Calu3 (cell line): ENCODE measurements around the gene CUL4A. TPM values are rescaled to one million over a fixed set of nuclear protein-coding genes. Genes with fewer than 3 reads are reported as not detected.
A peak's percentile ranks its signal among the peaks of the same experiment; 100 is the strongest.

Source experiments
- BruUV-seq: library from RNA; stranded (reverse); fragments of 400-500 nt; replicated peaks from 2 replicates; lab custom pipeline; 2021; lab: Mats Ljungman, UMichigan
- CTCF ChIA-PET: fragments of 300-600 bp; sonication (Branson Sonifier 250); formaldehyde crosslinking; loops from one replicate; lab custom pipeline; 2022; ENCODE audit warnings: antibody characterized with exemption; lab: Charles Lee
- DNase-seq: peaks from one replicate; pipeline ENCODE4 v3.0.0; 2022
- H3K27ac Mint-ChIP-seq: one replicate; pipeline ENCODE4 v1.8.0; 2022; ENCODE audit warnings: mixed read lengths; ENCODE audit not compliant: unreplicated experiment
- H3K27me3 Mint-ChIP-seq: one replicate; pipeline ENCODE4 v1.8.0; 2022; ENCODE audit warnings: mixed read lengths; ENCODE audit not compliant: unreplicated experiment
- H3K36me3 Mint-ChIP-seq: one replicate; pipeline ENCODE4 v1.8.0; 2022; ENCODE audit warnings: mild to moderate bottlenecking, moderate library complexity, mixed read lengths; ENCODE audit not compliant: insufficient read depth, unreplicated experiment
- H3K4me1 Mint-ChIP-seq: one replicate; pipeline ENCODE4 v1.8.0; 2022; ENCODE audit warnings: mild to moderate bottlenecking, low read depth, mixed read lengths; ENCODE audit not compliant: unreplicated experiment
- H3K4me3 Mint-ChIP-seq: one replicate; pipeline ENCODE4 v1.8.0; 2022; ENCODE audit warnings: mild to moderate bottlenecking, low read depth, moderate library complexity, mixed read lengths; ENCODE audit not compliant: unreplicated experiment
- H3K9me3 Mint-ChIP-seq: one replicate; pipeline ENCODE4 v1.8.0; 2022; ENCODE audit warnings: low read depth, mixed read lengths; ENCODE audit not compliant: unreplicated experiment
- intact Hi-C: fragments of 100-400 bp; cut with micrococcal nuclease; formaldehyde crosslinking; loops from one replicate; pipeline ENCODE4 v1.10.0; 2022; ENCODE audit not compliant: unreplicated experiment
- total RNA-seq: library from RNA; stranded (reverse); gene quantifications from 2 replicates; pipeline ENCODE4 v1.2.3, GENCODE V29; 2022
- TF ChIP-seq, protein P1 (sequence below): fragments of 200-600 bp; IDR thresholded peaks from one replicate; pipeline ENCODE4 v1.8.0; 2022; ENCODE audit warnings: antibody characterized with exemption; ENCODE audit not compliant: unreplicated experiment

Gene CUL4A
- total RNA-seq, 1 experiment from 2014 or later, result 32.1 TPM

DNA sequence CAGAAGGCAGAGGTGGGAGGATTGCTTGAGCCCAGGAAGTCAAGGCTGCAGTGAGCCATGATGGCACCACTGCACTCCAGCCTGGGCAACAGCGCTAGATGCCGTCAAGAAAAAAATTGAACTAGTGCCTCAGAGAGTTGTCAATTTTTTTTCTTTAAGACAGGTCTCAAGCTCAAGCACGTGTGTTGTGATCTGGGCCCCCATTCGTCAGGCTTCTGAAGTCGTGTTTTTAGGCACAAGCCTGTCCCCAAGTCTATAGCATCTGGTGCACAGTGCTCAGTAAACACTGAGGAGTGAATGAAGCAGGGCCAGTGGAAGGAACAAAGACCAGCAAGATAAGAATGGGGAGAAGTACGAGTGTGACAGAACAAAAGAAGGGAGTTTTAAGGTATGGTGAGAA, 63.9 kb downstream of the CUL4A start:
- no peak for DNase-seq
- BruUV-seq, result no TSS peak
- TF ChIP-seq, protein P1, sequence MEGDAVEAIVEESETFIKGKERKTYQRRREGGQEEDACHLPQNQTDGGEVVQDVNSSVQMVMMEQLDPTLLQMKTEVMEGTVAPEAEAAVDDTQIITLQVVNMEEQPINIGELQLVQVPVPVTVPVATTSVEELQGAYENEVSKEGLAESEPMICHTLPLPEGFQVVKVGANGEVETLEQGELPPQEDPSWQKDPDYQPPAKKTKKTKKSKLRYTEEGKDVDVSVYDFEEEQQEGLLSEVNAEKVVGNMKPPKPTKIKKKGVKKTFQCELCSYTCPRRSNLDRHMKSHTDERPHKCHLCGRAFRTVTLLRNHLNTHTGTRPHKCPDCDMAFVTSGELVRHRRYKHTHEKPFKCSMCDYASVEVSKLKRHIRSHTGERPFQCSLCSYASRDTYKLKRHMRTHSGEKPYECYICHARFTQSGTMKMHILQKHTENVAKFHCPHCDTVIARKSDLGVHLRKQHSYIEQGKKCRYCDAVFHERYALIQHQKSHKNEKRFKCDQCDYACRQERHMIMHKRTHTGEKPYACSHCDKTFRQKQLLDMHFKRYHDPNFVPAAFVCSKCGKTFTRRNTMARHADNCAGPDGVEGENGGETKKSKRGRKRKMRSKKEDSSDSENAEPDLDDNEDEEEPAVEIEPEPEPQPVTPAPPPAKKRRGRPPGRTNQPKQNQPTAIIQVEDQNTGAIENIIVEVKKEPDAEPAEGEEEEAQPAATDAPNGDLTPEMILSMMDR, result no peak
- Mint-ChIP-seq H3K27me3 (no peaks in the 10 kb centered on the region), H3K9me3 (no peaks in the 10 kb centered on the region), H3K4me1 (peaks cover 6% of the 10 kb centered on the region), H3K36me3 (no peaks in the 10 kb centered on the region), H3K27ac (no peak overlapping the region), H3K4me3 (no peak overlapping the region)
- intact Hi-C loops, result no loop called here
- CTCF ChIA-PET, result no interaction called here

DNA sequence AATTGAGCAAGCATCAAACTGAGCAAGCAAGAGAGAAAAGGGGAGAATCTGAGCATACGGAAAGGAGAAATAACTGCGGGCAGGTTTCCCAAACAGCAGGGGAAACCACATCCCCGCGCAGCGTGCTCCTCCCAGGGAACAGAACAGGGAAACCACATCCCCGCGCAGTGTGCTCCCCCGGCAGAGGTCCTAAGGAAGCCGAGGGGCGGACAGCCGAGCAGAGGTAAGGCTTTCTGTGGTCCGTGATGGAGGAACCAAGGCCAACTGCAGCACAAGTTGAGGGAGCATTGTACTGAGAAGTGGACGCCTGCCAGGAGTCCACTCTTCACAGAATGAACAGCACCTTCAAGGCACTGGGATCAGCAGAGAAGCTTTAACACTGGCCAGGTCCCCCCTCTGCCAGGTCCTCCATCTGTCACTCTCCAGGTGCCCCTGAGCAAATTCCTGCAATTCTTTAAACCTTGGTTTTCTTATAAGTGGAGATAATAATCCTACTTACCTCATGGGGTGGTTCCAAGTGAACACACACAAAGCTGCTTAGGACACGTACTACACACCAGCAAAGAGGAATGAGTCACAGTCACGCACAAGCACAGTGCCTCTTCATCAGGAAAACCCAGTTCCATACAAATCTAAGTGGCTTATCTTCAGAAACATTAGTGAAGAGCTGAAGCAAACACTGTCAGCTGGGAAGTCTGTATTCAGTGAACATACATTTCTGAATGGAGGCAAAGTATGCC, 64.6 kb downstream of the CUL4A start:
- H3K27ac Mint-ChIP-seq, result no peak overlapping the region
- TF ChIP-seq, protein P1, result no peak

DNA sequence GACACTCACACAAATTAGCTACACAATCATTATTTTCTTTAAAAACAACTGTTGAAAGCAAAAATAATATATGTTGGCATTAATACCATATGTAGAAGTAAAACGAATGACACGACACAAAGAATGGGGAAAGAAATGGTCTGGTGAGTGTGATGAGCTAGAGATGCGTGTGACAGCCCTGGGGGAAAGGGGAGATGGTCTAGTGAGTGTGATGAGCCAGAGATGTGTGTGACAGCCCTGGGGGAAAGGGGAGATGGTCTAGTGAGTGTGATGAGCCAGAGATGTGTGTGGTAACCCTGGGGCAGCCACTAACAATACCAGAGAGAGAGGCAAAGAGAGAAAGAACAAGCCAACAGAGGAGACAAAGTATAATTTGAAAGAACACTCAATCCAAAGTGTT, 65.3 kb downstream of the CUL4A start:
- CTCF ChIA-PET, result no interaction called here
- no peaks in the 10 kb centered on the region for H3K9me3 Mint-ChIP-seq
- TF ChIP-seq, protein P1, result no peak
- H3K27ac Mint-ChIP-seq, result no peak overlapping the region
- H3K4me3 Mint-ChIP-seq, result no peak overlapping the region
- no peaks in the 10 kb centered on the region for H3K36me3 Mint-ChIP-seq
- H3K27me3 Mint-ChIP-seq, result no peaks in the 10 kb centered on the region
- intact Hi-C loops, result loop anchor here (1.0 to 5.0 kb wide), 2 partner anchors 99 to 178 kb away; partner anchors contain the start of gene ADPRHL1
- peaks cover 6% of the 10 kb centered on the region for H3K4me1 Mint-ChIP-seq
- BruUV-seq, result no TSS peak
- DNase-seq, result no peak

More for the DNA sequence above, 64.6 kb downstream of the CUL4A start:
- peaks cover 6% of the 10 kb centered on the region for H3K4me1 Mint-ChIP-seq
- no peak overlapping the region for H3K4me3 Mint-ChIP-seq
- H3K9me3 Mint-ChIP-seq, result no peaks in the 10 kb centered on the region
- no peaks in the 10 kb centered on the region for H3K27me3 Mint-ChIP-seq
- intact Hi-C loops, result no loop called here
- H3K36me3 Mint-ChIP-seq, result no peaks in the 10 kb centered on the region
- no TSS peak for BruUV-seq
- CTCF ChIA-PET, result no interaction called here
- DNase-seq, result no peak

DNA sequence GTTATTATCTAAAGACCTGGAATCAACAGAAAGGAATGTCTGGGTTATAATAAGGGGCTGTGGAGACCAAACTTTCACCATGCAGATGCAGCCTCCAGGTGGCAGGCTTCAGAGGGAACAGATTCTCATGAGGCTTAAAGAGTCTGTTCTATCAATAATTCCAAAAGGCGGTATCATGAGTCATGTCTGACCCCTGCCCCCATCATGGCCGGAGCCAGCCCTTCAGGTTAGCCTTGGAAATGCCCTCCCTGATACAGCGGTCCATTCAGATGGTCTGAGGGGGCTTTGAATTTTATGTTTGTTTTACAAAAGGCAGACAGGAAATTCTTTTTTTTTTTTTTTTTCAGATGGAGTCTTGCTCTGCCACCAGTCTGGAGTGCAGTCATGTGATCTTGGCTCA, 66.0 kb downstream of the CUL4A start:
- Mint-ChIP-seq H3K9me3 (no peaks in the 10 kb centered on the region), H3K27me3 (no peaks in the 10 kb centered on the region), H3K4me3 (no peak overlapping the region), H3K27ac (no peak overlapping the region), H3K4me1 (peaks cover 6% of the 10 kb centered on the region), H3K36me3 (no peaks in the 10 kb centered on the region)
- intact Hi-C loops, result loop anchor here (1.0 to 5.0 kb wide), 2 partner anchors 98 to 177 kb away; partner anchors contain the start of gene ADPRHL1
- TF ChIP-seq, protein P1, result peak; percentile 21
- CTCF ChIA-PET, result no interaction called here
- peak; percentile 50 for DNase-seq
- no TSS peak for BruUV-seq
